Measurements from ENCODE around the gene CFAP77.

- TF ChIP-seq CTCF (IDR thresholded peaks at IDR 0.05) (no peak), POLR2A (IDR thresholded peaks at IDR 0.05) (no peak), EP300 (IDR thresholded peaks at IDR 0.05) (no peak)
Measured at GRCh38 chr9:132590318-132591182, 180.5 kb downstream of the CFAP77 start.
